H1 (cell line): ENCODE results near the gene FAM81A. TPM values are rescaled to one million over a fixed set of nuclear protein-coding genes. Genes with fewer than 3 reads are reported as not detected.

ENCODE experiments used
- CTCF ChIA-PET: fragments of 300-600 bp; sonication (Branson Sonifier 250); formaldehyde crosslinking; loops from one replicate; lab custom pipeline; 2021; ENCODE audit not compliant: partially characterized antibody; lab: Charles Lee
- POLR2A ChIA-PET: fragments of 300-600 bp; sonication (Branson Sonifier 250); formaldehyde crosslinking; loops from one replicate; lab custom pipeline; 2021; ENCODE audit warnings: inconsistent platforms; ENCODE audit not compliant: partially characterized antibody; lab: Charles Lee
- DNase-seq, 2 experiments: peaks; one replicate each; pipeline versions ENCODE4 v3.0.0 to v3.0.0-alpha.2; 2010 to 2022; ENCODE audit warnings: low spot score in 2 of 2, low read depth in 1 of 2, mixed read lengths in 1 of 2
- FAIRE-seq: peaks from 2 replicates; lab custom pipeline; 2011; peaks lifted over from hg19 to GRCh38; lab: Jason Lieb, UNC
- H2AFZ ChIP-seq: 2 replicates; pipeline ENCODE4 v1.8.1; 2012; ENCODE audit warnings: low read length, inconsistent platforms
- H2AK5ac ChIP-seq: 2 replicates; pipeline ENCODE4 v1.6.1; 2013; ENCODE audit warnings: low read depth, low read length
- H2BK120ac ChIP-seq: replicated peaks from 2 replicates; pipeline ENCODE3; 2013; ENCODE audit warnings: low read depth, low read length, inconsistent platforms
- H2BK12ac ChIP-seq: 2 replicates; pipeline ENCODE4 v1.6.1; 2013; ENCODE audit warnings: low read depth, low read length
- H2BK15ac ChIP-seq: 2 replicates; pipeline ENCODE4 v1.6.1; 2013; ENCODE audit warnings: low read length
- H2BK20ac ChIP-seq: 2 replicates; pipeline ENCODE4 v1.6.1; 2013; ENCODE audit warnings: low read length
- H2BK5ac ChIP-seq: 2 replicates; pipeline ENCODE4 v1.6.1; 2013; ENCODE audit warnings: low read depth, low read length
- H3K14ac ChIP-seq: 2 replicates; pipeline ENCODE4 v1.6.1; 2013; ENCODE audit warnings: inconsistent platforms; ENCODE audit not compliant: insufficient read length
- H3K18ac ChIP-seq: 2 replicates; pipeline ENCODE4 v1.6.1; 2013; ENCODE audit warnings: low read length; ENCODE audit errors: extremely low read depth
- H3K23ac ChIP-seq: 2 replicates; pipeline ENCODE4 v1.6.1; 2013; ENCODE audit warnings: inconsistent platforms; ENCODE audit not compliant: insufficient read length
- H3K23me2 ChIP-seq: 2 replicates; pipeline ENCODE4 v1.6.1; 2013; ENCODE audit warnings: low read depth, low read length
- H3K27ac ChIP-seq: 2 replicates; pipeline ENCODE4 v1.6.1; 2011; ENCODE audit warnings: low read depth, low read length, inconsistent platforms
- H3K27me3 ChIP-seq, 4 experiments: replicated peaks in 1 of 4; 1 replicate in 1 of 4; 2 replicates in 3 of 4; pipeline versions ENCODE4 v1.6.1 to v1.8.1; 2011 to 2013; ENCODE audit warnings: low read length in 3 of 4, mild to moderate bottlenecking in 3 of 4, inconsistent platforms in 2 of 4, mixed read lengths in 2 of 4, moderate library complexity in 1 of 4; ENCODE audit not compliant: control insufficient read depth in 3 of 4, insufficient read depth in 3 of 4; ENCODE audit errors: extremely low read depth in 1 of 4
- H3K36me3 ChIP-seq, 4 experiments: 2 replicates each; pipeline versions ENCODE4 v1.6.1 to v1.8.1; 2011 to 2013; ENCODE audit warnings: mild to moderate bottlenecking in 4 of 4, low read length in 3 of 4, moderate library complexity in 2 of 4, control low read depth in 1 of 4, inconsistent platforms in 1 of 4; ENCODE audit not compliant: insufficient read depth in 4 of 4, control insufficient read depth in 2 of 4
- H3K4ac ChIP-seq: replicated peaks from 2 replicates; pipeline ENCODE3; 2013; ENCODE audit warnings: low read length, low read depth, mixed read lengths, inconsistent platforms; ENCODE audit not compliant: insufficient read length
- H3K4me1 ChIP-seq, 4 experiments: replicated peaks in 1 of 4; 1 replicate in 1 of 4; 2 replicates in 3 of 4; pipeline versions ENCODE4 v1.6.1 to v1.8.1; 2011 to 2013; ENCODE audit warnings: low read length in 3 of 4, inconsistent platforms in 2 of 4, mixed read lengths in 1 of 4; ENCODE audit not compliant: insufficient read depth in 4 of 4, control insufficient read depth in 3 of 4
- H3K4me2 ChIP-seq, 2 experiments: 2 replicates each; pipeline versions ENCODE4 v1.6.1 to v1.8.1; 2011 to 2013; ENCODE audit warnings: low read depth in 2 of 2, low read length in 2 of 2, control low read depth in 1 of 2, inconsistent platforms in 1 of 2, mild to moderate bottlenecking in 1 of 2; ENCODE audit not compliant: insufficient read depth in 1 of 2
- H3K4me3 ChIP-seq, 4 experiments: fragments of 200-600, 300-600 bp in 1 of 4; sonication (generic), shearing (Covaris generic), sonication (Bioruptor Twin) in 1 of 4; 2 replicates each; pipeline versions ENCODE4 v1.5.1 to v1.8.1; 2011 to 2016; ENCODE audit warnings: low read length in 4 of 4, low read depth in 3 of 4, control low read depth in 2 of 4, inconsistent platforms in 2 of 4, mild to moderate bottlenecking in 2 of 4, mixed read lengths in 1 of 4, moderate library complexity in 1 of 4; ENCODE audit not compliant: insufficient read depth in 2 of 4; ENCODE audit errors: extremely low read depth in 1 of 4
- H3K56ac ChIP-seq: replicated peaks from 2 replicates; pipeline ENCODE3; 2013; ENCODE audit warnings: low read depth, mild to moderate bottlenecking, mixed read lengths, low read length, inconsistent platforms; ENCODE audit not compliant: insufficient read length
- H3K79me1 ChIP-seq: 2 replicates; pipeline ENCODE4 v1.6.1; 2013; ENCODE audit warnings: low read depth, low read length, control low read depth
- H3K79me2 ChIP-seq, 2 experiments: 2 replicates each; pipeline versions ENCODE4 v1.6.1 to v1.8.1; 2012 to 2013; ENCODE audit warnings: low read length in 2 of 2, mild to moderate bottlenecking in 2 of 2, inconsistent platforms in 1 of 2; ENCODE audit not compliant: insufficient read depth in 2 of 2, control insufficient read depth in 1 of 2
- H3K9ac ChIP-seq, 4 experiments: replicated peaks in 1 of 4; 1 replicate in 1 of 4; 2 replicates in 3 of 4; pipeline versions ENCODE4 v1.6.1 to v1.8.1; 2011 to 2013; ENCODE audit warnings: low read depth in 3 of 4, low read length in 3 of 4, control low read depth in 2 of 4, mild to moderate bottlenecking in 2 of 4, moderate library complexity in 2 of 4, inconsistent platforms in 1 of 4; ENCODE audit errors: extremely low read depth in 1 of 4
- H3K9me3 ChIP-seq, 2 experiments: 2 replicates each; pipeline versions ENCODE4 v1.6.1 to v1.8.1; 2012 to 2013; ENCODE audit warnings: mild to moderate bottlenecking in 2 of 2, moderate library complexity in 2 of 2, control low read depth in 1 of 2, inconsistent platforms in 1 of 2, low read depth in 1 of 2, low read length in 1 of 2, mixed read lengths in 1 of 2; ENCODE audit not compliant: insufficient read depth in 2 of 2
- H4K20me1 ChIP-seq, 2 experiments: replicated peaks in 1 of 2; 2 replicates each; pipeline versions ENCODE3 to v1.8.1; 2011 to 2013; ENCODE audit warnings: inconsistent platforms in 2 of 2, low read length in 2 of 2, mild to moderate bottlenecking in 1 of 2; ENCODE audit not compliant: insufficient read depth in 2 of 2, control insufficient read depth in 1 of 2
- H4K5ac ChIP-seq: 2 replicates; pipeline ENCODE4 v1.6.1; 2013; ENCODE audit warnings: low read length, low read depth, mixed read lengths, inconsistent platforms; ENCODE audit not compliant: insufficient read length
- H4K8ac ChIP-seq: 2 replicates; pipeline ENCODE4 v1.8.0; 2013; ENCODE audit warnings: mild to moderate bottlenecking, moderate library complexity, low read length, inconsistent platforms; ENCODE audit not compliant: insufficient read depth; ENCODE audit errors: extremely low read depth
- H4K91ac ChIP-seq: replicated peaks from 2 replicates; pipeline ENCODE3; 2013; ENCODE audit warnings: low read length, mixed read lengths, inconsistent platforms; ENCODE audit not compliant: insufficient read length
- CBX8 ChIP-seq: fragments of 300-800, 300-1000 bp; sonication (generic); IDR thresholded peaks from 2 replicates; pipeline ENCODE4 v1.7.1; 2016; ENCODE audit warnings: low read depth, low read length, borderline replicate concordance
- CEBPB ChIP-seq: IDR thresholded peaks from 2 replicates; pipeline ENCODE4 v1.6.1; 2012; ENCODE audit warnings: low read depth, low read length
- CHD2 ChIP-seq: IDR thresholded peaks from 2 replicates; pipeline ENCODE4 v1.6.1; 2012; ENCODE audit warnings: low read length, improper control_type of control experiment
- CREB1 ChIP-seq: IDR thresholded peaks from 2 replicates; pipeline ENCODE4 v1.6.1; 2012; ENCODE audit warnings: inconsistent platforms
- HDAC2 ChIP-seq, 2 experiments: fragments of 300-600 bp in 1 of 2; sonication (generic) in 1 of 2; IDR thresholded peaks; 2 replicates each; pipeline ENCODE4 v1.6.1; 2011 to 2012; ENCODE audit warnings: low read depth in 2 of 2, low read length in 2 of 2, mild to moderate bottlenecking in 2 of 2, moderate library complexity in 2 of 2, borderline replicate concordance in 1 of 2, inconsistent platforms in 1 of 2
- JUND ChIP-seq: IDR thresholded peaks from 2 replicates; pipeline ENCODE4 v1.6.1; 2011; ENCODE audit warnings: mild to moderate bottlenecking, improper control_type of control experiment, low read length
- POLR2A ChIP-seq, 2 experiments: IDR thresholded peaks; 1 replicate in 1 of 2; 2 replicates in 1 of 2; pipeline ENCODE4 v1.6.1; 2011; ENCODE audit warnings: low read depth in 2 of 2, low read length in 2 of 2, mild to moderate bottlenecking in 2 of 2; ENCODE audit errors: control extremely low read depth in 1 of 2
- POLR2AphosphoS5 ChIP-seq: IDR thresholded peaks from 2 replicates; pipeline ENCODE4 v1.6.1; 2011; ENCODE audit warnings: low read depth, low read length
- POU5F1 ChIP-seq: IDR thresholded peaks from 2 replicates; pipeline ENCODE4 v1.6.1; 2011; ENCODE audit warnings: low read depth, mild to moderate bottlenecking, low read length, moderate library complexity
- RBBP5 ChIP-seq: IDR thresholded peaks from 2 replicates; pipeline ENCODE4 v1.7.1; 2012; ENCODE audit warnings: low read depth, mild to moderate bottlenecking, inconsistent platforms, low read length, moderate library complexity, borderline replicate concordance
- SP2 ChIP-seq: IDR thresholded peaks from 2 replicates; pipeline ENCODE4 v1.6.1; 2012; ENCODE audit warnings: mild to moderate bottlenecking, low read length, inconsistent platforms
- TBP ChIP-seq: IDR thresholded peaks from 2 replicates; pipeline ENCODE4 v1.6.1; 2011; ENCODE audit warnings: low read depth, low read length, improper control_type of control experiment
- WGBS, 2 experiments: shearing (Covaris generic) in 1 of 2; methylation state at CpG; one replicate each; pipeline versions ENCODE4 v1.1.6 to v1.1.7; 2013 to 2015; ENCODE audit warnings: low lambda C conversion rate in 2 of 2, mixed read lengths in 2 of 2, inconsistent platforms in 1 of 2, low coverage in 1 of 2, missing lambda C conversion rate in 1 of 2; ENCODE audit not compliant: insufficient replicate concordance in 2 of 2, insufficient coverage in 1 of 2, insufficient read length in 1 of 2; ENCODE audit errors: extremely low coverage in 1 of 2, missing lambda C conversion rate in 1 of 2; 5-methylcytosine and 5-hydroxymethylcytosine counted together
- polyA plus RNA-seq, 7 experiments: library from polyadenylated mRNA; depleted of rRNA in 3 of 7; stranded (reverse) in 5 of 7; unstranded in 2 of 7; fragments of >200 nt in 5 of 7; fragments of 200-250 nt in 2 of 7; gene quantifications; 1 replicate in 5 of 7; 2 replicates in 1 of 7; 4 replicates in 1 of 7; pipeline versions ENCODE4 v1.2.1 to v1.2.3, GENCODE V29; 2011 to 2013; ENCODE audit warnings: missing spikeins in 2 of 7, mixed read lengths in 2 of 7
- total RNA-seq: library from RNA; stranded (reverse); fragmentation: NEBNext Ultra II Directional; extraction: Animal tissue kit (Norgen Biotek cat#: 25700); gene quantifications from 2 replicates; pipeline ENCODE4 v1.2.1, GENCODE V29; 2021

The FAM81A gene
- total and polyA plus RNA-seq, 2 of the 8 experiments (the other 6 are each of a cell fraction or from before 2014, with no cell fraction given), result 0.56 to 3.0 TPM

DNA sequence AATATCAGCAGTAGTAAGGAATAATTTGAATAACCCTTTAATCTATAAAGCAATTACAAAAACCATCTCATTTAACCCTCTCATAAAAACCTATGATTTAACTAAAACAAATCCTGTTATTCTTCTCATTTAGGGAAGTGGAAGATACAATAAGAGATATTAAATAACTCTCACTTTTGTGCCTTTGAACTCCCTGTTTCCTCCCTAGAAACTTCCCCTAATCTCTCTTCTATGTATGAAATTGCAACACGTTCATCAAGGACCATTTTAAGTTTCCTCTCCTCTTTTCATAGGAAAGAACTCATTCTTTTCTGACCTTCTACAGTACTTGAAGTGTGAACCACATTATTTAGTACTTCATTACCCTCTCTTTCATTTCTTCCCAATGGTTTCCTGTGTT is 18.8 kb upstream of the FAM81A start:
- H3K79me1 ChIP-seq, result no peaks in the 10 kb centered on the region
- H2BK5ac ChIP-seq, result no peak overlapping the region
- no peak overlapping the region for H2BK120ac ChIP-seq
- no peak overlapping the region for H2BK20ac ChIP-seq
- DNase-seq, result no peak
- no peak overlapping the region for H3K4me3 ChIP-seq
- no peak overlapping the region for H3K27ac ChIP-seq
- no peak overlapping the region for H3K4ac ChIP-seq
- no peak overlapping the region for H3K23ac ChIP-seq
- H3K4me1 ChIP-seq, result peaks cover 0 to 7% (median 2%) of the 10 kb centered on the region in 4 experiments; a peak in 2 of 7 replicates
- CTCF ChIA-PET, result interaction anchor here (0.7 to 2.6 kb wide), 4 partner anchors 8 to 464 kb away, joined by 3 to 14 read pairs (median 8); no protein-coding TSS in a partner anchor
- no peak overlapping the region for H2BK12ac ChIP-seq
- H3K18ac ChIP-seq, result no peak overlapping the region
- no peaks in the 10 kb centered on the region for H4K20me1 ChIP-seq
- H2AK5ac ChIP-seq, result no peak overlapping the region
- H3K79me2 ChIP-seq, result no peaks in the 10 kb centered on the region
- TF ChIP-seq POLR2A (IDR thresholded peaks at IDR 0.05; ENCODE audit: control extremely low read depth in 1 of 2, low read depth in 2 of 2, low read length in 2 of 2), result no peak
- no peak for TF ChIP-seq TBP
- TF ChIP-seq CBX8, result no peak
- no peak for TF ChIP-seq POLR2AphosphoS5
- no peak for TF ChIP-seq HDAC2 (IDR thresholded peaks at IDR 0.05; ENCODE audit: borderline replicate concordance in 1 of 2, low read depth in 2 of 2, low read length in 2 of 2)
- TF ChIP-seq JUND, result no peak
- TF ChIP-seq CREB1, result no peak
- no peak for TF ChIP-seq CEBPB
- TF ChIP-seq SP2, result no peak
- TF ChIP-seq CHD2, result no peak
- no peak for TF ChIP-seq RBBP5
- no peak for TF ChIP-seq POU5F1
- TF ChIP-seq, all 59 proteins: peak for 0
- H3K9ac ChIP-seq, result no peak overlapping the region
- no peak overlapping the region for H3K56ac ChIP-seq
- no peak for FAIRE-seq
- H3K36me3 ChIP-seq, result no peaks in the 10 kb centered on the region
- H4K91ac ChIP-seq, result no peak overlapping the region
- no peak overlapping the region for H3K14ac ChIP-seq
- no peak overlapping the region for H2AFZ ChIP-seq
- no peak overlapping the region for H4K5ac ChIP-seq
- no peak overlapping the region for H3K4me2 ChIP-seq
- no peaks in the 10 kb centered on the region; a peak in 1 of 7 replicates for H3K27me3 ChIP-seq
- 91% methylated on average over 1 of the region's 1 CpG; no CpG with 5 or more reads in 1 of the 2 experiments for WGBS, 2 experiments
- H4K8ac ChIP-seq, result no peak overlapping the region
- H3K23me2 ChIP-seq, result no peaks in the 10 kb centered on the region
- POLR2A ChIA-PET, result no interaction called here
- H2BK15ac ChIP-seq, result no peak overlapping the region
- no peaks in the 10 kb centered on the region for H3K9me3 ChIP-seq
